Activated T-cell treated with anti-CD3 and anti-CD28 coated beads, Interleukin-2, amount 50 U/mL, for 1 hour (primary cell): ENCODE measurements around the gene TMEM38A.
"Not testable (repeated sequence)": the region's sequence is repeated elsewhere in the genome, so short reads cannot be mapped to it uniquely, and the experiment has no call there.

Source experiments
- DNase-seq: peaks from one replicate; pipeline ENCODE4 v3.0.0-alpha.2; 2020

The TMEM38A gene

DNA sequence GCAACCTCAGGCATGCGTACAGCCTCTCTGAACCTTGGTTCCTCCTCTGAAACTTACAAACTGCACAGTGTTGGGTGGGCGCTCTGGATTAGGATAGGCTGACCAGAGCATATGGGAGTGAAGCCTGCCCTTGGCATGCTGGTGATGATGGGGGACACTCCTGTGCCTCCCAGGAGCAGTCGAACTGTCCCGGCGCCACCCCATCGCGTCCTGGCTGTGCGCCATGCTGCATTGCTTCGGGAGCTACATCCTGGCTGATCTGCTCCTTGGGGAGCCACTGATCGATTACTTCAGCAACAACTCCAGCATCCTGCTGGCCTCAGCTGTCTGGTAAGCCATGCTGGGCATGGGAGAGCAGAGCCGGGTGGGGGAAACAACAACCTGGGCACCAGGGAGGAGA lies 18.9 kb downstream of the TMEM38A start:
- no peak for DNase-seq

DNA sequence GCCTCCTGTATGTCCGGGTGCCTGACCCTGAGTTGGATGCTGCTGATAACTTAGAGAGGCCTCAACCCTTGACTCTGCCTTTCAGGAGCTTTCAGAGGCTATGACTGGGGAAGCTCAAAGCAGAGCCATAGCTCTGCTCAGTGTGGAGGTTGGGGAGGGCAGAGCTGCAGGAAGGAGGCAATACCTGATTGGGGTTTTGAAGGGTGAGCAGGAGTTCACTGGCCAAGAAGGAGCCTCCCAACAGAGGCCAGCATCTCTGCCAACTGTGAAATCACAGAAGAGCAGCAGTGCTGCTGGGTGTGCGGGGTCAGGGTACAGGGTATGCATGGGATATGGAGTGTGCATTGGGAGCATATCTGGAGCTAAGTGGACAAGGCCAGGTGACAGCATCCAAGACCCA lies 21.6 kb downstream of the TMEM38A start:
- DNase-seq, result no peak

DNA sequence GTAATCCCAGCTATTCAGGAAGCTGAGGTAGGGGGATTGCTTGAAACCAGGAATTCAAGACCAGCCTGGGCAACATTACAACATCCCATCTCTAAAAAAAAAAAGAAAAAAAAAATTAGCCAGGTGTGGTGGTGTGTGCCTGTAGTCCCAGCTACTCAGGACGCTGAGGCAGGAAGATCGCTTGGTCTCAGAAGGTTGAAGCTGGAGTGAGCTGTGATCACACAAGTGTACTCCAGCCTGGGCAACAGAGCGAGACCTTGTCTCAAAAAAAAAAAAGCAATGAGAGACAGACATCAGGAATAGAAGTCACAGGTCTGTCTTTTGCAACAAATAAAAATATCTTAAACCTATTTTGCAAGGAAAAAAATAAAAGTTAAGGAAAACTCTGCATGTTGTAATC lies 23.3 kb downstream of the TMEM38A start:
- no peak for DNase-seq

DNA sequence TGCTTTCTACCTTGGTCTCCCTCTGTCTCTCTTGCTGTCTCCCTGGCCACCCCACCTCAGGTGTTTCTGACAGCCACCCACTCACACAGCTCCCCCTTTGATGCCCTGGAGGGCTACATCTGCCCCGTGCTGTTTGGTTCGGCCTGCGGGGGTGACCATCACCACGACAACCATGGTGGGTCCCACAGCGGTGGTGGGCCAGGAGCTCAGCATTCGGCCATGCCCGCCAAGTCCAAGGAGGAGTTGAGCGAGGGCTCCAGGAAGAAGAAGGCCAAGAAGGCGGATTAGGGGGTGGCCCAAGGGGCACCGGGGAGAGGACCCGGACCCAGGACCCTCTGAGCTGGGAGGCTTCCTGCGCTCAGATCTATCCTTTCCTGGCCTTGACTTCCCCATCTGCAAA lies 27.1 kb downstream of the TMEM38A start:
- no peak for DNase-seq

DNA sequence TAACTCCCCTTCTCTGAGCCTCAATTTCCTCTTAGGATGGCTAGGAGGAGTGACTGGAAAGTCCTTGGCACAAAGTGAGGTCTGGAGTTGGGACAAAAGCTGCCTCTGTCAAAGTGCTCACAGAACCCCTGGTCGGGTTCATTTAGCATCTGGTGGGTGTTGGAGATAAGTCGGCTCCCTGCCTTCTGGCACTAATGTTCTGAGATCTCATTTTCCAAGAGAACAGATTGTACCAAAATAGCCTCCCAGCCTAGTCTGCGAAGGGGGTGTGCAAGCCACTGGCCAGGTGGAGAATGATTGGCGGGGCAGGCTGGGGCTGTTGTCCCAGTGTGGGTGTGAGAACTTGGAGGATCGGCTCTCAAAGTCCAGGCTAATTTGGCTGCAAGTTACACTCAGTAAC lies 38.0 kb downstream of the TMEM38A start:
- no peak for DNase-seq

DNA sequence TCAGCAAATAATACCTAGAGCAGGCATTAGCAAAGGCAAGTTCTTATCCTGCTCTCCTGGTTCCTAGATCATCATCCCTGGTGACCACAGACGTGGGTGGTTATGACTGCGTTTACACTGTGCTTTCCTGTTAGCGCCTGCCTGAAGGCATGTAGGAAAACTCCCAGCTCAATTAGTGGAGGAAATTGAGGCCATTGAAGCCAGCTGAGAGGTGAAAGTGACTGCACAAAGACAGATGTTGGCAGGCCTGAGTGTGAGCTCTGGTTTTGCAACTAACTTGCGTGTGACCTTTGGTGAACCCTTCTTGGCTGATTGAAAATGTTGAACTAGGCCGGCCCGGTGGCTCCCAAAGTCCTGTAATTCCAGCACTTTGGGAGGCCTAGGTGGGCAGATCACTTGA lies 41.2 kb downstream of the TMEM38A start:
- no peak for DNase-seq

DNA sequence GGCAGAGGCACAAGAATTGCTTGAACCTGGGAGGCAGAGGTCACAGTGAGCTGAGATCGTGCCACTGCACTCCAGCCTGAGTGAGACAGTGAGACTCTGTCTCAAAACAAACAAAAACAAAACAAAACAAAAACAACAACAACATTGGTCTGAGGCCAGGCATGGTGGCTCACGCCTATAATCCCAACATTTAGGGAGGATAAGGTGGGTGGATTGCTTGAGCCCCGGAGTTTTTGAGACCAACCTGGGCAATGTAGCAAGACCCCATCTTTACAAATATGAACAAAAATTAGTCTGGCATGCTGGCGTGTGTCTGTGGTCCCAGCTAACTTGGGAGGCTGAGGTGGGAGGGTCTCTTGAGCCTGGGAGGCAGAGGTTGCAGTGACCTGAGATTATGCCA lies 42.7 kb downstream of the TMEM38A start:
- DNase-seq, result no peak

DNA sequence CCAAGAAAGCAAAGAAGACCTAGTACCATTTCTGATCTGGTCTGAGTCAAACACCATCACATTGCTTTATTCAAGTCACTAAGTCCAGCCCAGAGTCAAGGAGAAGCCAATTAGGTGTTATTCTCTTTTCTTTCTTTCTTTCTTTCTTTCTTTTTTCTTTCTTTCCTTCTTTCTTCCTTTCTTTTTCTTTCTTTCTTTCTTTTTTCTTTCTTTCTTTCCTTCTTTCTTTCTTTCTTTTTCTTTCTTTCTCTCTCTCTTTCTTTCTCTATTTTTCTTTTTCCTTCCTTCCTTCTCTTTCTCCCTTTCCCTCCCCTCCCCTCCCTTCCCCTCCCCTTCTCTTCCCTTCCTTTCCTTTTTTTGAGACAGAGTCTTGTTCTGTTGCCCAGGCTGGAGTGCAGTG lies 49.9 kb downstream of the TMEM38A start:
- not testable (repeated sequence) for DNase-seq

DNA sequence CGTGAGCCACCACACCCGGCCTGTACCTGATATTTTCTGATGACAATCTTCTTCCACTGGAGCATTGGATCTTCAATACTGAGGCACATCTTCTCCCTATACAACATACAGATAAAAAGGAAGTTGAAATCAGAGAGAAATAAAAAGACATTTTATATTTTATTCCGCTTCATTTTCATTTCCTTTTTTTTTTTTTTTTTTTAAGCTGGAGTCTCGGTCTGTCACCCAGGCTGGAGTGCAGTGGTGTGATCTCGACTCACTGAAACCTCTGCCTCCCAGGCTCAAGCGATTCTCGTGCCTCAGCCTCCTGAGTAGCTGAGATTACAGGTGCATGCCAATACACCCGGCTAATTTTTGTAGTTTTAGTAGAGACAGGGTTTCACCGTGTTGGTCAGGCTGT lies 51.4 kb downstream of the TMEM38A start:
- not testable (repeated sequence) for DNase-seq

DNA sequence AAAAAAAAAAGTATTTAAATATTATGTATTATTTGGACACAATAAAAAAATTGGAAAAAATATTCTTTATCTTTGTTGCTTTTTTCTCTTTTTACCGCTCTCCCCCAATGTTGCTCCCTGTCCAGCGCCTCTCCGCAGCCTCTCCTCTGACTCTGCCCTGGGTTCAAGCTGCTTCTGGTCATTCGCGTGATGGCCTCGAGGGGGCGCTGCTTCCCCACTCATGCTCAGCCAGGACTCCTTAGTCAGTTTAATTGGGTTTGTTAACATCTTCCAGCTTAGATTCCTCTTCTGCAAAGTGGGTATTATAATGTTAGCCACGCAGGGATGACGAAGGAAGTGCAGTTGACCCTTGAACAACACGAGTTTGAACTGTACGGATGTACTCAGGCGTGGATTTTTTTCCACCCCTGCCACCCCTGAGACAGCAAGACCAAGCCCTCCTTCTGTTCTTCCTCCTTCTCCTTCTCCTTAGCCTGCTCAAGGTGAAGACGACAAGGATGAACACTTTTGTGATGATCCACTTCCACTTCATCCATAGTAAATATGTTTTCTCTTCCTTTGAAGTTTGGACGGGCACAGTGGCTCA lies 53.9 kb downstream of the TMEM38A start:
- DNase-seq, result peak; percentile 46

DNA sequence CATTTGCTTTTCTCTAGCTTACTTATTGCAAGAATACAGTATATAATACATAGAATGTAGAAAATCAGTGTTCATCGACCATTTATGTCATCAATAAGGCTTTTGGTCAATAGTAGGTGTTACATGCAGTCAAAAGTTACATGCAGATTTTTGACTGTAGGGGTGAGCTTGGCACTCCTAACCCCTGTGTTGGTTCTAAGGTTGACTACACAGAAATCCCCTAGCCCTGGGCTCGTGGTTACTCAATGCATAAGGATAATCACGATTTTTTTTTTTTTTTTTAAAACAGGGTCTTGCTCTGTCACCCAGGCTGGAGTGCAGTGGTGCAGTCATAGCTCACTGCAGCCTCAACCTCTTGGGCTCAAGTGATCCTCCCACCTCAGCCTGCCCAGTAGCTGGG lies 54.7 kb downstream of the TMEM38A start:
- DNase-seq, result no peak

DNA sequence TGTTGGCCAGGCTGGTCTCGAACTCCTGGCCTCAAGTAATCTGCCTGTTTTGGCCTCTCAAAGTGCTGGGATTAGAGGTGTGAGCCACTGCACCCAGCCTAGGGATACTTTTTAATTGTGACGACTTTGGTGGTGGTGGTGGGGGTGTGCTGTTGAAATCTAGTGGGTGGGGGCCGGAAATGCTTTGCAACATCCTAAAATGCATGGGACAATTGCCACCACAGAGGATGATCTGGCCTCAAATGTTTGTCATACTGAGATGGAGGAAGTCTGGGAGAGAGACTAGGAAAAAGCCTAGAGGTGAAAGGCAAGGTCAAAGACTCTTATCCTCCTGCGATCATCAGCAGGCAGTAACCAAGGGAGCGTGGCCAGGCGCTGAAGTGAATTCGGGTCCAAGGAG lies 60.1 kb downstream of the TMEM38A start:
- no peak for DNase-seq

DNA sequence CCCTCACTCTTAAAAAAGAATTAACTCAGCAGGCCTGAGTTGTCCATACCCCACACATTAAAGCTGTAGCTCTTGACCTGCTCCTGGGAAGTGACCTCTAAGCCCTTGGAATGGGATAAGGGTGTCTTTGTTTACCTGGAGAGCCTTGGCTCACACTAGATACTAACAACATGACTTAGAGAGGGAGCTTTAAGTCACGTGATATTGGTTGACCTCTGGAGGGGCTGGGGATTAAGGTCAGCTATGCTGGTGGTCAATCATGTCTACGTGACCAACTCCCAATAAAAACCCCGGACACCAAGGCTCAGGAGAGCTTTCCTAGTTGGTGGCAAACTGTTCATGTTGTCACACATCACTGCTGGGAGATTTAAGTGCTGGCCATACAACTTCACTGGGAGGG lies 61.7 kb downstream of the TMEM38A start:
- DNase-seq, result no peak

DNA sequence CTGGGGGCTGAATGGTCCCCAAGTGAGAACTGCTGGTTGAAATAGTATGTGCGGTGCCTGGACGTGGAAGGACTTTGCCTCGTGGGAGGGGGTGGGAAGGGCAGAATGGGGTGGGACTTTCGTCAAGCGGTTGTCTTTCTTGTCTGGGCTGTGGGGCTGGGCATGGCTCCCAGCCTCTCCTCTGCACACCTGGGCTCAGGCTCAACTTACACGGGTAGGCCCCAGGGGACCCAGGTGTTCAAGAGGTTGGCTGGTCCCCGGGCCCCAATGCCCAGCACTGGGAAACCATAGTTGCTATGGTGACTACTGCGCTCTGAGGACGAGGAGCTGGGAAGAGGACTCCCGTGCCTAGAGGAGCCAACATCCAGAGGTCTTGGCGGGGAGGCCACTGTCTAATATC lies 66.0 kb downstream of the TMEM38A start:
- DNase-seq, result no peak

DNA sequence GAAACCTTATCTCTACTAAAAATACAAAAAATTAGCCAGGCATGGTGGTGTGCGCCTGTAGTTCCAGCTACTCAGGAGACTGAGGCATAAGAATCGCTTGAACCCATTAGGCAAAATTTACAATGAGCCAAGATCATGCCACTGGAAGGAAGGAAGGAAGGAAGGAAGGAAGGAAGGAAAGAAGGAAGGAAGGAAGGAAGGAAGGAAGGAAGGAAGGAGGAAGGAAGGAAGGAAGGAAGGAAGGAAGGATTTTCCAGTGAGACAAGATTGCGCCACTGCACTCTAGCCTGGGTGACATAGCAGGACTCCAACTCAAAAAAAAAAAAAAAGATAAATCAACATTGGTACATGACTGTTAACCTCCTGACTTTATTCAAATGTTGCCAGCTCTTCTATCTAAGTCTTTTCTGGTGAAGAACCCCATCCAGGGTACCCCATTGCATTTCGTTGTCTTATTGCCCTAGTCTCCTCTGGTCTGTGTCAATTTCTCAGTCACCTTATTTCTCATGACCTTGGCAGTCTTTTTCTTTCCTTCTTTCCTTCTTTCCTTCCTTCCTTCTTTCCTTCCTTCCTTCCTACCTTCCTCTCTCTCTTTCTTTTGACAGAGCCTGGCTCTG lies 74.8 kb downstream of the TMEM38A start:
- not testable (repeated sequence) for DNase-seq

DNA sequence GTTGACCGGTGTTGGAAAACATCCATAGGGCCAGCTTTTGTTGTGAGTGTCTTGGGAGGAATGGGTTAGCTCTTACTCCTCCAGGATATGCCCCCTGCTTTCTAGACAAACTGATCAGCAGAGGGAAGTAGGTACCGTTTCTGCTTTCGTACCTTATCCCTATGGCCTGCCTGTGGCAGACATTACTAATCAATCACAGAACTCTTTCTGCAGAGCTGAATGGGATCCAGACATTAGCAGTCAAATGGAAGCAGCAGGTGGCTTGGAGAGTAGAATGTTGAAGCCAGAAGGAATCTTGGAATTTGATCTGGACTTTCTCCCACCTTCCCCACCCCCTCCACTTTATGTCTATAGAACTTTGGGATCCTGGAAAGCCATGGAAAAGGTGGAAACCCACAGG lies 75.8 kb downstream of the TMEM38A start:
- DNase-seq, result no peak

DNA sequence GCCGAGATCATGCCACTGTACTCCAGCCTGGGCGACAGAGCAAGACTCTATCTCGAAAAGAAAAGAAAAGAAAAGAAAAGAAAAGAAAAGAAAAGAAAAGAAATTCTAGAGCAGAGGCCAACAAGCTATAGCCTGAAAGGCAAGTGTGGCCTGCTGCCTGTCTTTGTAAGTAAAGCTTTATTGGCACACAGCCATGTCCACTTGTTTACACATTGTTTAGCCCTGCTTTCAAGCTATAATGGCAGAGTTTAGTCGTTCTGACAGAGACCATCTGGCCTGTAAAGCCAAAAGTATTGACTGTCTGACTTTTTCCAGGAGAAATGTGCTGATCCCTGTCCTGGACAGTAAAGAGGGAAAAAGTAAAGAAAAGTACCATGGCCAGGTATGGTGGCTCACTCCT lies 77.0 kb downstream of the TMEM38A start:
- DNase-seq, result no peak

DNA sequence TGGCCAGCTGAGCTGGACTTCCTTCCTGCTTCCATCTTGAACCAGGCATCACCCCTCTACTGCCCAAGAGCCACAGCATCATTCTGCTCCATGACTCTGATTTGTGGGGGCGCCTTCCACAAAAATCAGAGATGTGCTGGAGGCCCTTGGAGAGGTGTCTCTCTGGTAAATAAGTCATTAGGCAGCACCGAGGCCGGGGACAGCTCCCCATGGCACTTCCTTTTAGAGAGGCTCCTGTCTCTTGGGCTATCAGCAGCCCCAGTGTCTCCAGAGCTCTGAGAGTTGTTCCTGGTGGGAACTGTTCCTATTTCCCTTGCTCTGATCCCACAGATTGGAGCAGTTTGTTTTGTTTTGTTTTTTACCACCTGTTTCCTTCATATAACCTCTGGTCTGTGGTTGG lies 78.6 kb downstream of the TMEM38A start:
- DNase-seq, result no peak
